Esophagus (tissue), 2 donors: ENCODE data around the gene ADI1. TPM values are rescaled to one million over a fixed set of nuclear protein-coding genes. Genes with fewer than 3 reads are reported as not detected.

Experiments
- polyA plus RNA-seq, 2 donors: library from polyadenylated mRNA; stranded (reverse); fragments of 200-250 nt; gene quantifications; one replicate each; pipeline ENCODE4 v1.2.3, GENCODE V29; 2013
- donor health status: healthy with polysubstance abuse.
- donor health status: Bipolar disorder and iron deficiency.

Gene ADI1
- polyA plus RNA-seq, 2 donors, result 25.7 to 41.8 TPM

Other genes with a start within 250 kb of the ADI1 start
- gene EIPR1, start 141.7 kb downstream of the ADI1 start, polyA plus RNA-seq, result 10 to 100 TPM in 1 of 2 donors, 1 to 10 TPM in 1; 8.2 to 22.8 TPM
- gene TRAPPC12, start 139.8 kb downstream of the ADI1 start, polyA plus RNA-seq, result 10 to 100 TPM; 43.6 to 64.2 TPM
- gene RNASEH1, start 38.8 kb upstream of the ADI1 start, polyA plus RNA-seq, result 10 to 100 TPM in 1 of 2 donors, 1 to 10 TPM in 1; 5.7 to 10.1 TPM
- gene RPS7, start 55.7 kb upstream of the ADI1 start, polyA plus RNA-seq, result 1,000 to 10,000 TPM; 1,816 to 2,770 TPM
- 1 to 10 TPM in 1 of 2 donors, under 1 TPM in 1; 0.43 to 1.3 TPM for gene COLEC11, start 75.6 kb upstream of the ADI1 start, polyA plus RNA-seq
- under 1 TPM in 1 of 2 donors, not detected in 1; 0.04 TPM for gene ALLC, start 138.7 kb upstream of the ADI1 start, polyA plus RNA-seq
- gene DCDC2C, start 184.0 kb upstream of the ADI1 start, polyA plus RNA-seq, result under 1 TPM in 1 of 2 donors, not detected in 1; 0.04 TPM